ENCODE results near the gene SLC39A5.
"Not testable (repeated sequence)": the region's sequence is repeated elsewhere in the genome, so short reads cannot be mapped to it uniquely, and the experiment has no call there.

SLC39A5 gene

GRCh38 chr12:56284263-56284662 lies 54.4 kb downstream of the SLC39A5 start:
- DNase-seq: not testable (repeated sequence)

DNA sequence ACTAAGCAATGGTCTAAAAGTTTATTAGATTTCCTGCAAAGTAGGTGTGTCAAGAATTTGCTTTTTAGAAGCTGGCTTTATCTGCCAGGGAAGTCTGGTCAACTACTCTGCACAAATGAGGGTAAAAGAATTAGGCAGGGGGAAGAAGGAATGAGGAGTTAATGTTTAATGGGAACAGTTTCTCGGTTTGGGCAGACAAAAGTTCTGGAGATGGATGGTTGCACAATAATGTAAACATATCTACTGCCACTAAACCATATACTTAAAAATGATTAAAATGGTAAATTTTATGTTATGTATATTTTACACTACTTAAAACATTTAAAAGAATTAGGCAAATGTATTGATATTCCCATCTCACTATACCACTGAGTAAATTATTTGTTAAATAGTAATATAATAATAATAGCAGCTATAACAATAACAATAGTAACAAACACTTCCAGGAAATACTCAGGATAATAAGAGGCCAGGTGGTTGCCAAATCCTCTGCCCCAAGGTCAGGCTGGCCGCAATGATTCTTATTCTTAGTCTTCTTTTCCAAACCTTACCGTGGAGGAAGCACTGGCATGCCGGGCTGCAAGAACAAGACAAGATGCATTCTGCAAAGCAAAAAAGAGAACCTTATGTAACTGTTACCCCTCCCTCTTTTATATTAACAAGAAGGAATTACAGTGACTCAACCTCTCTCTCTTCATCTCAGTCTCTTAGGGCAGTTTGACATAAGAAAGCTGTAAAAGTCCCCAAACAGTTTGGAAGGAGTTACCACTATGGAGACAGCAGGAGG lies 56.4 kb downstream of the SLC39A5 start:
- no peak for DNase-seq
